ENCODE measurements around the gene PCOLCE2. TPM values are rescaled to one million over a fixed set of nuclear protein-coding genes. Genes with fewer than 3 reads are reported as not detected.

The PCOLCE2 gene
- total and polyA plus RNA-seq, 9 donors = 1.5 to 47.9 (median 3.6) TPM

- H3K9me3 ChIP-seq = no peaks in the 10 kb centered on the region
- 86 to 92% (median 90%) methylated on average over 3 of the region's 3 CpGs for WGBS, 3 donors
- DNase-seq = no peak
- no peaks in the 10 kb centered on the region for H3K4me1 ChIP-seq (ENCODE audit: insufficient read depth)
- intact Hi-C loops (cut with DNase I) = no loop called here
- H3K36me3 ChIP-seq = no peaks in the 10 kb centered on the region
- H3K27ac ChIP-seq = no peak overlapping the region
- H3K4me3 ChIP-seq = no peak overlapping the region
- no peaks in the 10 kb centered on the region for H3K27me3 ChIP-seq
- TF ChIP-seq POLR2A (IDR thresholded peaks at IDR 0.05) (no peak), CTCF (IDR thresholded peaks at IDR 0.05) (no peak)
Measured at GRCh38 chr3:142909282-142909681, 20.4 kb upstream of the PCOLCE2 start.

DNA sequence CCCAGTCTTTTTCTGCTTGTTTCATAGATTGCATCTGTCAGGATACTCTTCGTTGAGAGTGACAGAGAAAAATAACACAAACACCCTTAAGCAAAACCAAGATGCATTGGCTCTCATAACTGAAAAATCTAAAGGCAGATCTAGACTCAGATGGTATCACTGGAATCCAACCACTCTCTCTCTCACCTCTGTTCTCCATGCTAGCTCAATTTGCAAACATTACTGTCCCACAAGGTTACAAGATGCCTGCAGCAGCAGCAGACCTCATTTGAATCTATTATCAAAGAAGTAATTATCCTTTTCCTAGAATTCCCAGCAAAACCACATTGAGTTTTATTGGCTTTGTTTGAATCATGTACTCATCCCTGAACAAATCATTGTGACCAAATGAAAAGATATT lies 19.1 kb upstream of the PCOLCE2 start:
- WGBS, 3 donors = 50 to 67% (median 63%) methylated on average over 1 of the region's 1 CpG

GRCh38 chr3:142904639-142905436 lies 16.0 kb upstream of the PCOLCE2 start:
- intact Hi-C loops (cut with DNase I) = no loop called here

More for the DNA sequence above, 19.1 kb upstream of the PCOLCE2 start:
- Histone ChIP-seq H3K9me3 (no peaks in the 10 kb centered on the region), H3K27me3 (no peaks in the 10 kb centered on the region), H3K36me3 (no peaks in the 10 kb centered on the region), H3K4me3 (no peak overlapping the region), H3K4me1 (ENCODE audit: insufficient read depth) (no peaks in the 10 kb centered on the region), H3K27ac (no peak overlapping the region)
- DNase-seq = no peak
- intact Hi-C loops (cut with DNase I) = no loop called here
- TF ChIP-seq CTCF (IDR thresholded peaks at IDR 0.05) (no peak), EP300 (IDR thresholded peaks at IDR 0.05) (no peak), POLR2A (IDR thresholded peaks at IDR 0.05) (no peak)

GRCh38 chr3:142902356-142902755 lies 13.5 kb upstream of the PCOLCE2 start:
- WGBS, 3 donors = 71 to 79% (median 71%) methylated on average over 2 of the region's 2 CpGs

More at GRCh38 chr3:142904639-142905436, 16.0 kb upstream of the PCOLCE2 start:
- no peaks in the 10 kb centered on the region for H3K36me3 ChIP-seq
- no peak overlapping the region for H3K27ac ChIP-seq
- no peaks in the 10 kb centered on the region for H3K9me3 ChIP-seq
- no peak overlapping the region for H3K4me3 ChIP-seq
- H3K4me1 ChIP-seq (ENCODE audit: insufficient read depth) = no peaks in the 10 kb centered on the region
- H3K27me3 ChIP-seq = no peaks in the 10 kb centered on the region
- no peak for DNase-seq
- TF ChIP-seq POLR2A (IDR thresholded peaks at IDR 0.05) (no peak), CTCF (IDR thresholded peaks at IDR 0.05) (no peak)
- WGBS, 3 donors = 83 to 85% (median 83%) methylated on average over 11 of the region's 11 CpGs

More at GRCh38 chr3:142902356-142902755, 13.5 kb upstream of the PCOLCE2 start:
- no peaks in the 10 kb centered on the region for H3K4me1 ChIP-seq (ENCODE audit: insufficient read depth)
- no peaks in the 10 kb centered on the region for H3K36me3 ChIP-seq
- no peak for DNase-seq
- TF ChIP-seq CTCF (IDR thresholded peaks at IDR 0.05) = no peak
- no peak for TF ChIP-seq EP300 (IDR thresholded peaks at IDR 0.05)
- H3K9me3 ChIP-seq = no peaks in the 10 kb centered on the region
- H3K4me3 ChIP-seq = no peak overlapping the region
- H3K27ac ChIP-seq = no peak overlapping the region
- H3K27me3 ChIP-seq = no peaks in the 10 kb centered on the region
- intact Hi-C loops (cut with DNase I) = no loop called here

All from ovary (tissue), 9 donors.